ENCODE results near the gene WNT1. TPM values are rescaled to one million over a fixed set of nuclear protein-coding genes. Genes with fewer than 3 reads are reported as not detected.

WNT1 gene
- total RNA-seq, 2 experiments from 2014 or later = not detected

GRCh38 chr12:49021292-49021915, 43.3 kb downstream of the WNT1 start:
- Mint-ChIP-seq H3K9me3 (no peaks in the 10 kb centered on the region), H3K27ac (no peak overlapping the region), H3K4me3 (no peak overlapping the region), H3K36me3 (peaks cover 26% of the 10 kb centered on the region), H3K4me1 (peaks cover 29% of the 10 kb centered on the region), H3K27me3 (no peaks in the 10 kb centered on the region)
- no peak for DNase-seq

GRCh38 chr12:49022558-49023178, 44.5 kb downstream of the WNT1 start:
- H3K4me1 Mint-ChIP-seq = peaks cover 19% of the 10 kb centered on the region
- H3K27ac Mint-ChIP-seq = no peak overlapping the region
- H3K9me3 Mint-ChIP-seq = no peaks in the 10 kb centered on the region
- no peak overlapping the region for H3K4me3 Mint-ChIP-seq
- peaks cover 15% of the 10 kb centered on the region for H3K36me3 Mint-ChIP-seq
- no peaks in the 10 kb centered on the region for H3K27me3 Mint-ChIP-seq
- DNase-seq = no peak

- no peaks in the 10 kb centered on the region for H3K9me3 Mint-ChIP-seq
- no peak overlapping the region for H3K27ac Mint-ChIP-seq
- DNase-seq = no peak
- no peaks in the 10 kb centered on the region for H3K27me3 Mint-ChIP-seq
- H3K36me3 Mint-ChIP-seq = peaks cover 14% of the 10 kb centered on the region
- H3K4me1 Mint-ChIP-seq = peaks cover 14% of the 10 kb centered on the region
- no peak overlapping the region for H3K4me3 Mint-ChIP-seq
These were observed 45.7 kb downstream of the WNT1 start for GRCh38 chr12:49023812-49024211.

GRCh38 chr12:49024543-49024942, 46.4 kb downstream of the WNT1 start:
- no peaks in the 10 kb centered on the region for H3K9me3 Mint-ChIP-seq
- no peak for DNase-seq
- no peak overlapping the region for H3K4me3 Mint-ChIP-seq
- H3K4me1 Mint-ChIP-seq = peaks cover 9% of the 10 kb centered on the region
- peaks cover 15% of the 10 kb centered on the region for H3K36me3 Mint-ChIP-seq
- H3K27ac Mint-ChIP-seq = no peak overlapping the region
- H3K27me3 Mint-ChIP-seq = no peaks in the 10 kb centered on the region

- DNase-seq = no peak
- no peak overlapping the region for H3K27ac Mint-ChIP-seq
- H3K4me3 Mint-ChIP-seq = no peak overlapping the region
These were observed 47.3 kb downstream of the WNT1 start for GRCh38 chr12:49025463-49025862.

GRCh38 chr12:49026101-49026500, 48.0 kb downstream of the WNT1 start:
- H3K9me3 Mint-ChIP-seq = no peaks in the 10 kb centered on the region
- no peak overlapping the region for H3K27ac Mint-ChIP-seq
- peaks cover 12% of the 10 kb centered on the region for H3K36me3 Mint-ChIP-seq
- no peaks in the 10 kb centered on the region for H3K27me3 Mint-ChIP-seq
- H3K4me3 Mint-ChIP-seq = no peak overlapping the region
- DNase-seq = no peak
- H3K4me1 Mint-ChIP-seq = peaks cover 5% of the 10 kb centered on the region

More at GRCh38 chr12:49025463-49025862, 47.3 kb downstream of the WNT1 start:
- H3K36me3 Mint-ChIP-seq = peaks cover 12% of the 10 kb centered on the region
- peaks cover 5% of the 10 kb centered on the region for H3K4me1 Mint-ChIP-seq
- no peaks in the 10 kb centered on the region for H3K9me3 Mint-ChIP-seq
- H3K27me3 Mint-ChIP-seq = no peaks in the 10 kb centered on the region

GRCh38 chr12:49026678-49027480, 48.8 kb downstream of the WNT1 start:
- H3K4me3 Mint-ChIP-seq = no peak overlapping the region
- no peaks in the 10 kb centered on the region for H3K9me3 Mint-ChIP-seq
- H3K27ac Mint-ChIP-seq = no peak overlapping the region
- peaks cover 5% of the 10 kb centered on the region for H3K4me1 Mint-ChIP-seq
- DNase-seq = no peak
- peaks cover 12% of the 10 kb centered on the region for H3K36me3 Mint-ChIP-seq
- no peaks in the 10 kb centered on the region for H3K27me3 Mint-ChIP-seq

GRCh38 chr12:49027846-49028555, 49.9 kb downstream of the WNT1 start:
- peaks cover 5% of the 10 kb centered on the region for H3K4me1 Mint-ChIP-seq
- H3K36me3 Mint-ChIP-seq = peaks cover 15% of the 10 kb centered on the region
- H3K27ac Mint-ChIP-seq = no peak overlapping the region
- H3K4me3 Mint-ChIP-seq = no peak overlapping the region
- H3K9me3 Mint-ChIP-seq = no peaks in the 10 kb centered on the region
- no peaks in the 10 kb centered on the region for H3K27me3 Mint-ChIP-seq
- no peak for DNase-seq

GRCh38 chr12:49028666-49029275, 50.6 kb downstream of the WNT1 start:
- Mint-ChIP-seq H3K36me3 (peaks cover 15% of the 10 kb centered on the region), H3K27ac (no peak overlapping the region), H3K27me3 (no peaks in the 10 kb centered on the region), H3K4me3 (no peak overlapping the region), H3K9me3 (no peaks in the 10 kb centered on the region), H3K4me1 (peaks cover 5% of the 10 kb centered on the region)
- DNase-seq = no peak

- Mint-ChIP-seq H3K4me1 (peaks cover 5% of the 10 kb centered on the region), H3K36me3 (peaks cover 13% of the 10 kb centered on the region), H3K9me3 (no peaks in the 10 kb centered on the region), H3K27me3 (no peaks in the 10 kb centered on the region), H3K4me3 (no peak overlapping the region), H3K27ac (no peak overlapping the region)
- no peak for DNase-seq
These were observed 52.0 kb downstream of the WNT1 start for GRCh38 chr12:49030119-49030518.

- DNase-seq = no peak
- H3K9me3 Mint-ChIP-seq = no peaks in the 10 kb centered on the region
- peaks cover under 1% of the 10 kb centered on the region for H3K4me1 Mint-ChIP-seq
- H3K36me3 Mint-ChIP-seq = peaks cover 13% of the 10 kb centered on the region
- no peak overlapping the region for H3K4me3 Mint-ChIP-seq
- no peaks in the 10 kb centered on the region for H3K27me3 Mint-ChIP-seq
- H3K27ac Mint-ChIP-seq = no peak overlapping the region
These were observed 52.8 kb downstream of the WNT1 start for GRCh38 chr12:49030714-49031572.

- Mint-ChIP-seq H3K27ac (no peak overlapping the region), H3K27me3 (no peaks in the 10 kb centered on the region), H3K4me1 (no peaks in the 10 kb centered on the region), H3K4me3 (no peak overlapping the region), H3K9me3 (no peaks in the 10 kb centered on the region), H3K36me3 (peaks cover 13% of the 10 kb centered on the region)
- DNase-seq = no peak
These were observed 53.5 kb downstream of the WNT1 start for GRCh38 chr12:49031573-49032161.

Data from activated naive CD8-positive, alpha-beta T cell treated with anti-CD3 and anti-CD28 coated beads for 36 hours (primary cell).